Left lung (tissue), 10 donors: ENCODE results near the gene TMEM98. TPM values are rescaled to one million over a fixed set of nuclear protein-coding genes. Genes with fewer than 3 reads are reported as not detected.
A peak's percentile ranks its signal among the peaks of the same experiment; 100 is the strongest.
"Not testable (repeated sequence)": the region's sequence is repeated elsewhere in the genome, so short reads cannot be mapped to it uniquely, and the experiment has no call there.

Experiments
- ATAC-seq: fragments of 200-7000 bp; cut with Tn5 transposase; one replicate; pipeline ENCODE4 v1.9.1; 2020; ENCODE audit warnings: moderate library complexity
- DNase-seq, 4 donors: peaks; one replicate each; pipeline ENCODE4 v3.0.0-alpha.2; 2013 to 2020
- H3K27ac ChIP-seq, 2 donors: fragments of 200-600 bp; sonication (generic) in 1 of 2; one replicate each; pipeline versions ENCODE4 v1.5.0 to v1.8.0; 2020 to 2021
- H3K27me3 ChIP-seq, 2 donors: fragments of 200-600 bp; sonication (generic) in 1 of 2; one replicate each; pipeline versions ENCODE4 v1.5.0 to v1.8.0; 2020 to 2021
- H3K36me3 ChIP-seq, 2 donors: fragments of 200-600 bp; sonication (generic) in 1 of 2; one replicate each; pipeline versions ENCODE4 v1.5.0 to v1.8.0; 2020 to 2021
- H3K4me1 ChIP-seq, 2 donors: fragments of 200-600 bp; one replicate each; pipeline ENCODE4 v1.8.0; 2021
- H3K4me3 ChIP-seq, 2 donors: fragments of 200-600 bp; sonication (generic) in 1 of 2; one replicate each; pipeline versions ENCODE4 v1.5.0 to v1.8.0; 2020 to 2021; ENCODE audit warnings: mild to moderate bottlenecking in 1 of 2
- H3K9me3 ChIP-seq, 2 donors: fragments of 200-600 bp; sonication (generic) in 1 of 2; one replicate each; pipeline versions ENCODE4 v1.5.0 to v1.8.0; 2020 to 2021
- CTCF ChIP-seq, 2 donors: fragments of 200-600 bp; sonication (generic) in 1 of 2; IDR thresholded peaks; one replicate each; pipeline versions ENCODE4 v1.5.0 to v1.8.0; 2021; ENCODE audit warnings: antibody characterized with exemption in 2 of 2
- intact Hi-C, 2 donors: fragments of 100-400 bp; cut with DNase I; formaldehyde crosslinking; loops; one replicate each; pipeline versions ENCODE4 v1.11.2 to v1.14.2; 2022
- polyA plus RNA-seq, 6 donors: library from polyadenylated mRNA; unstranded; fragments of 120-200 nt; gene quantifications; one replicate each; pipeline ENCODE4 v1.2.1, GENCODE V29; 2013; ENCODE audit not compliant: insufficient read length in 6 of 6
- total RNA-seq, 2 donors: library from RNA; stranded (reverse); fragmentation: NEBNext Ultra II Directional; extraction: Animal tissue kit (Norgen Biotek cat#: 25700); gene quantifications; one replicate each; pipeline ENCODE4 v1.2.1, GENCODE V29; 2021
- donor health status: DM: no; HTN: yes; CAD: no.
- donor health status: DM: no; HTN: no; CAD: no.

TMEM98 gene
- total and polyA plus RNA-seq, 8 donors = 57.1 to 313 (median 267) TPM

GRCh38 chr17:32962320-32962711, 34.4 kb downstream of the TMEM98 start:
- no peak for TF ChIP-seq CTCF (IDR thresholded peaks at IDR 0.05)
- Histone ChIP-seq H3K4me1 (no peaks in the 10 kb centered on the region), H3K27me3 (peaks cover 0 to 5% of the 10 kb centered on the region in 2 donors), H3K9me3 (no peaks in the 10 kb centered on the region), H3K27ac (no peak overlapping the region), H3K4me3 (no peak overlapping the region), H3K36me3 (no peaks in the 10 kb centered on the region)
- DNase-seq = no peak
- ATAC-seq = no peak
- intact Hi-C loops = no loop called here

GRCh38 chr17:32964541-32964940, 36.6 kb downstream of the TMEM98 start:
- Histone ChIP-seq H3K4me3 (no peak overlapping the region), H3K9me3 (no peaks in the 10 kb centered on the region), H3K27me3 (peaks cover 0 to 5% of the 10 kb centered on the region in 2 donors), H3K27ac (no peak overlapping the region), H3K4me1 (no peaks in the 10 kb centered on the region), H3K36me3 (no peaks in the 10 kb centered on the region)
- no peak for TF ChIP-seq CTCF (IDR thresholded peaks at IDR 0.05)
- intact Hi-C loops = no loop called here
- DNase-seq = no peak
- no peak for ATAC-seq

- H3K9me3 ChIP-seq, intact Hi-C loops, H3K27ac ChIP-seq, H3K4me3 ChIP-seq, H3K36me3 ChIP-seq, DNase-seq, ATAC-seq, H3K27me3 ChIP-seq, H3K4me1 ChIP-seq: not testable (repeated sequence)
Observed at GRCh38 chr17:32969231-32969630, 41.3 kb downstream of the TMEM98 start.

GRCh38 chr17:32970281-32970680, 42.3 kb downstream of the TMEM98 start:
- Histone ChIP-seq H3K36me3 (no peaks in the 10 kb centered on the region), H3K27me3 (no peaks in the 10 kb centered on the region), H3K4me1 (peaks cover 0 to 3% of the 10 kb centered on the region in 2 donors), H3K4me3 (no peak overlapping the region), H3K9me3 (no peaks in the 10 kb centered on the region), H3K27ac (no peak overlapping the region)
- no peak for TF ChIP-seq CTCF (IDR thresholded peaks at IDR 0.05)
- intact Hi-C loops = no loop called here
- ATAC-seq (peak; percentile 48), DNase-seq (no peak)

- no peak for TF ChIP-seq CTCF (IDR thresholded peaks at IDR 0.05)
- H3K4me1 ChIP-seq = peaks cover 0 to 3% of the 10 kb centered on the region in 2 donors
- DNase-seq (peak in 1 of 4 donors; percentile 64), ATAC-seq (peak; percentile 95)
- no peaks in the 10 kb centered on the region for H3K9me3 ChIP-seq
- no peaks in the 10 kb centered on the region for H3K36me3 ChIP-seq
- no peak overlapping the region for H3K27ac ChIP-seq
- H3K27me3 ChIP-seq = no peaks in the 10 kb centered on the region
- intact Hi-C loops = no loop called here
- no peak overlapping the region for H3K4me3 ChIP-seq
Observed at GRCh38 chr17:32971171-32971570, 43.2 kb downstream of the TMEM98 start.

GRCh38 chr17:32976131-32976530, 48.2 kb downstream of the TMEM98 start:
- intact Hi-C loops = no loop called here
- Histone ChIP-seq H3K36me3 (no peaks in the 10 kb centered on the region), H3K4me1 (no peaks in the 10 kb centered on the region), H3K4me3 (no peak overlapping the region), H3K9me3 (peaks cover 0 to 2% of the 10 kb centered on the region in 2 donors), H3K27me3 (no peaks in the 10 kb centered on the region), H3K27ac (no peak overlapping the region)
- DNase-seq = no peak
- ATAC-seq = no peak
- no peak for TF ChIP-seq CTCF (IDR thresholded peaks at IDR 0.05)
